ENCODE data around the gene RANBP10.

The RANBP10 gene

DNA sequence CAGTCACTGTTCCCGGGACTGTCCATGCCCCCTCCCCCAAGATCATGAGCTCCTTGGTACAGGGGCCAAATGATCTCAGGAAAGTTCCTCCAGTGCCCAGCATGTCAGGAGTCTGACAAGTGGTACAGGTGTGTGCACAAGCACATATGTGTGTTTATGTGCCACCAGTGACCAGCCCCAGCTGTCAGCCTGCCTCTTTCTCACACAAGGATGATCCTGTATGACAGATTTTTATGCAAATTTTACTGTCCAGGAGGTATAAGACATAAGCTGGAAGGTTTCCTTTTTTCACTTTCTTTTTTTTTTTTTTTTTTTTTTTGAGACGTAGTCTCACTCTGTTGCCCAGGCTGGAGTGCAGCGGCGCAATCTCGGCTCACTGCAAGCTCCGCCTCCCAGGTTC is 55.9 kb downstream of the RANBP10 start:
- ChIA-PET CTCF (interaction anchor here (1.0 kb wide), 1 partner anchor 38 kb away, joined by 3 read pairs; no protein-coding TSS in a partner anchor), POLR2A (interaction anchor here (0.6 kb wide), 1 partner anchor 727 kb away, joined by 6 read pairs; no protein-coding TSS in a partner anchor)
- Histone ChIP-seq H3K36me3 (ENCODE audit: control insufficient read depth in 4 of 4, insufficient read depth in 4 of 4, low read length in 3 of 4) (peaks cover 0 to 12% (median 3%) of the 10 kb centered on the region in 4 experiments), H3K9me3 (ENCODE audit: control extremely low read depth in 1 of 5, control insufficient read depth in 4 of 5, insufficient read depth in 2 of 5, low read depth in 1 of 5, low read length in 4 of 5) (no peaks in the 10 kb centered on the region), H3K4me1 (ENCODE audit: control extremely low read depth in 1 of 4, control insufficient read depth in 4 of 4, insufficient read depth in 4 of 4, low read length in 3 of 4) (no peaks in the 10 kb centered on the region), H3K27me3 (replicated peaks in 2 of 5; ENCODE audit: control insufficient read depth in 4 of 5, insufficient read depth in 5 of 5, low read length in 4 of 5) (no peaks in the 10 kb centered on the region), H3K4me3 (ENCODE audit: control insufficient read depth in 1 of 7, extremely low read depth in 1 of 7, insufficient read depth in 4 of 7, low read depth in 2 of 7, low read length in 6 of 7) (no peak overlapping the region), H3K27ac (ENCODE audit: insufficient read depth in 1 of 2, low read depth in 1 of 2, low read length in 2 of 2, poor library complexity in 1 of 2, severe bottlenecking in 2 of 2) (no peak overlapping the region)
- WGBS (ENCODE audit: insufficient coverage): 100% methylated on average over 1 of the region's 6 CpGs
- DNase-seq: no peak

DNA sequence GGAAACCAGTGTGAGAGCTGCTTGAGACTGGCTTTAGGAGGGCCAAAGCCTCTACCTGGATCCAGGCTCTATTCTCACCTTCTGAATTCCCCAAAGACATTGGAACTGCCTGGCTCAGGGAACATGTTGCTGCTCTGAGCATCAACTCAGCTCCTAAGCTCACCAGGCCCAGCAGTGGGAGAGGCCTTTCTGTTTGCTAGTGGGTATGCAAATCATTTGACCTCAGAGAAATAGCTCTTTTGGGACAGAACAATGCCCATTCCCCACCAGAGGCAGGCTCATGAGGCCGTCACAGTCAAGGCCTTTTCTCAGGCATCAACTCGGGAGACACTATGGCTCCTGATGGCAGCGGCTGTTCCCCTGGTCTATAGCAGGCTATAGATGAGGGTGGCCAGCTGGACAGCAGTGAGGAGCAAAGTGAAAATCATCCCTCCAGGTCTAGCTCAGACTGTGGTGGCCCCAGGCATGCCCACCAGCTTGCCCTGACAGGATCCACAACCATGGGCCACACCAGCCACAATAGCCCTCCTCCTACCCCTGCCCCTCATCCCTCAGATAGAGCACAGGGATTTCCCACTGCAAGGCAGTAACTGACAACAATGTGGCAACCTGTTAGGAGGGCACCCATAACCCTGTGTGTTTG is 56.8 kb downstream of the RANBP10 start:
- CTCF ChIA-PET: interaction anchor here (0.6 to 3.3 kb wide), 6 partner anchors 9 to 116 kb away, joined by 3 to 11 read pairs (median 3); no protein-coding TSS in a partner anchor
- H3K4me3 ChIP-seq (ENCODE audit: control insufficient read depth in 1 of 7, extremely low read depth in 1 of 7, insufficient read depth in 4 of 7, low read depth in 2 of 7, low read length in 6 of 7): no peak overlapping the region
- DNase-seq: no peak
- 100% methylated on average over 1 of the region's 3 CpGs for WGBS (ENCODE audit: insufficient coverage)
- H3K27me3 ChIP-seq (replicated peaks in 2 of 5; ENCODE audit: control insufficient read depth in 4 of 5, insufficient read depth in 5 of 5, low read length in 4 of 5): no peaks in the 10 kb centered on the region
- POLR2A ChIA-PET: no interaction called here
- peaks cover 0 to 12% (median 4%) of the 10 kb centered on the region in 4 experiments for H3K36me3 ChIP-seq (ENCODE audit: control insufficient read depth in 4 of 4, insufficient read depth in 4 of 4, low read length in 3 of 4)
- H3K9me3 ChIP-seq (ENCODE audit: control extremely low read depth in 1 of 5, control insufficient read depth in 4 of 5, insufficient read depth in 2 of 5, low read depth in 1 of 5, low read length in 4 of 5): no peaks in the 10 kb centered on the region
- H3K4me1 ChIP-seq (ENCODE audit: control extremely low read depth in 1 of 4, control insufficient read depth in 4 of 4, insufficient read depth in 4 of 4, low read length in 3 of 4): no peaks in the 10 kb centered on the region
- H3K27ac ChIP-seq (ENCODE audit: insufficient read depth in 1 of 2, low read depth in 1 of 2, low read length in 2 of 2, poor library complexity in 1 of 2, severe bottlenecking in 2 of 2): no peak overlapping the region

DNA sequence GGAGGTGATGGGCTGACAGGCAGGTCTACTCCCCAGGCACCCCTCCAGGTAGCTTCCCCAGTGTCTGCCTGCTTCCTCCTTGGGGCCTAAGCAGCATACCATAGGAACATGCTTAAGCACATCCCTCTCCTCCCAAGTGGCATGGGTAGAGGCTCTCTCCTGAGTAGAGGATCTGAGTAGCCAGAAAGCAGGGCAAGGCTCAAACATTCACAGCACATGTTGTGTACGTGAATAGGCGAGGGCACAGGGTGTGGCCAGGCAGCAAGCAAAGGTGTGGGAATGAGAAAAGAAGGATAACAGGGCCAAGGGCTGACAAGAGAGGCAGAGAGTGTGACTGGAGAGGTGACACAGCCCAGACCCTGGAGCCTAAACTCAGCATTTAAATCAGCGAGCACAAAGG is 57.5 kb downstream of the RANBP10 start:
- no peak overlapping the region for H3K27ac ChIP-seq (ENCODE audit: insufficient read depth in 1 of 2, low read depth in 1 of 2, low read length in 2 of 2, poor library complexity in 1 of 2, severe bottlenecking in 2 of 2)
- H3K36me3 ChIP-seq (ENCODE audit: control insufficient read depth in 4 of 4, insufficient read depth in 4 of 4, low read length in 3 of 4): peaks cover 4 to 17% (median 7%) of the 10 kb centered on the region in 4 experiments
- POLR2A ChIA-PET: no interaction called here
- H3K9me3 ChIP-seq (ENCODE audit: control extremely low read depth in 1 of 5, control insufficient read depth in 4 of 5, insufficient read depth in 2 of 5, low read depth in 1 of 5, low read length in 4 of 5): no peaks in the 10 kb centered on the region
- DNase-seq: no peak
- no peaks in the 10 kb centered on the region for H3K4me1 ChIP-seq (ENCODE audit: control extremely low read depth in 1 of 4, control insufficient read depth in 4 of 4, insufficient read depth in 4 of 4, low read length in 3 of 4)
- CTCF ChIA-PET: interaction anchor here (0.8 to 3.3 kb wide), 3 partner anchors 10 to 59 kb away, joined by 3 to 11 read pairs (median 4); no protein-coding TSS in a partner anchor
- no peak overlapping the region for H3K4me3 ChIP-seq (ENCODE audit: control insufficient read depth in 1 of 7, extremely low read depth in 1 of 7, insufficient read depth in 4 of 7, low read depth in 2 of 7, low read length in 6 of 7)
- WGBS (ENCODE audit: insufficient coverage): 90% methylated on average over 3 of the region's 3 CpGs
- no peaks in the 10 kb centered on the region for H3K27me3 ChIP-seq (replicated peaks in 2 of 5; ENCODE audit: control insufficient read depth in 4 of 5, insufficient read depth in 5 of 5, low read length in 4 of 5)

DNA sequence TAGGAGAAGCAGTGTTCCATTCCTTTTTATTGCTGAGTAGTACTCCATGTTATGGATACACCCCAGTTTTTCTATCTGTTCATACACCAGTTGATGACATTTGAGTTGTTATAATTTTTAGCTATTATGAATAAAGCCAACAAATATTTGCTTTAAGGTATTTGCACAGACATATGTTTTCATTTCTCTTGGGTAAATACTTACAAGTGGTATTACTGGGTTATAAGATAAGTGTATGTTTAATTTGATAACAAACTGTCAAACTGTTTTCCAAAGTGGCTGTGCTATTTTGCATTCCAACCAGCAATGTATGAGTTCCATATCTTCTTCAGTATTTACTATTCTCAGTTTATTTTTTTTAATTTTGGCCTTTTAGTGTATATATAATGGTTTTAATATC is 59.5 kb downstream of the RANBP10 start:
- POLR2A ChIA-PET: no interaction called here
- CTCF ChIA-PET: interaction anchor here (3.3 kb wide), 1 partner anchor 12 kb away, joined by 11 read pairs; no protein-coding TSS in a partner anchor
- H3K4me3 ChIP-seq (ENCODE audit: control insufficient read depth in 1 of 7, extremely low read depth in 1 of 7, insufficient read depth in 4 of 7, low read depth in 2 of 7, low read length in 6 of 7): no peak overlapping the region

DNA sequence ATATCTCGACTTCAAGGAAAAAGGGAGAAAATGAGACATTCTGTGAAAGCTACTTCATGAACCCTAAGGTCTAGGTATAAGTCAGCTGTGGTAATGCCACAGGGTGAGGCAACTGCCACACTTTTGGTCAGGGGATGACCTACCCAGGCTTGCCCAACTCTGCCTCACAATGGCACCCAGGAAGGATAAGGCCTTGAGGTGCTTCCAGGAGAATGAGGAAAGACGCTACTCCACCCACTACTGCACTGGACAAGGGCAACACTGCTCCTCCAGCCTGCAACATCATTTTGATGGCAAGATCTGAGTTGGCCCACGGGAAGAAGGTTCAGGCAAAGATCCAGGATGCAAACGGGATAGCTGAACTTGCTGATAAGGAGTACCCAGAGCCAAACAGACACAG is 65.2 kb downstream of the RANBP10 start:
- H3K4me3 ChIP-seq (ENCODE audit: control insufficient read depth in 1 of 7, extremely low read depth in 1 of 7, insufficient read depth in 4 of 7, low read depth in 2 of 7, low read length in 6 of 7): no peak overlapping the region
- no peaks in the 10 kb centered on the region for H3K27me3 ChIP-seq (replicated peaks in 2 of 5; ENCODE audit: control insufficient read depth in 4 of 5, insufficient read depth in 5 of 5, low read length in 4 of 5)
- ChIA-PET CTCF (interaction anchor here (1.1 kb wide), 1 partner anchor 75 kb away, joined by 5 read pairs; no protein-coding TSS in a partner anchor), POLR2A (no interaction called here)
- no peaks in the 10 kb centered on the region for H3K4me1 ChIP-seq (ENCODE audit: control extremely low read depth in 1 of 4, control insufficient read depth in 4 of 4, insufficient read depth in 4 of 4, low read length in 3 of 4)
- no peaks in the 10 kb centered on the region for H3K9me3 ChIP-seq (ENCODE audit: control extremely low read depth in 1 of 5, control insufficient read depth in 4 of 5, insufficient read depth in 2 of 5, low read depth in 1 of 5, low read length in 4 of 5)
- DNase-seq: no peak
- WGBS (ENCODE audit: insufficient coverage): 91% methylated on average over 3 of the region's 4 CpGs
- peaks cover 11 to 51% (median 41%) of the 10 kb centered on the region in 4 experiments for H3K36me3 ChIP-seq (ENCODE audit: control insufficient read depth in 4 of 4, insufficient read depth in 4 of 4, low read length in 3 of 4)
- no peak overlapping the region for H3K27ac ChIP-seq (ENCODE audit: insufficient read depth in 1 of 2, low read depth in 1 of 2, low read length in 2 of 2, poor library complexity in 1 of 2, severe bottlenecking in 2 of 2)

More for the DNA sequence above, 59.5 kb downstream of the RANBP10 start:
- Histone ChIP-seq H3K9me3 (ENCODE audit: control extremely low read depth in 1 of 5, control insufficient read depth in 4 of 5, insufficient read depth in 2 of 5, low read depth in 1 of 5, low read length in 4 of 5) (no peaks in the 10 kb centered on the region), H3K36me3 (ENCODE audit: control insufficient read depth in 4 of 4, insufficient read depth in 4 of 4, low read length in 3 of 4) (peaks cover 4 to 29% (median 23%) of the 10 kb centered on the region in 4 experiments), H3K27me3 (replicated peaks in 2 of 5; ENCODE audit: control insufficient read depth in 4 of 5, insufficient read depth in 5 of 5, low read length in 4 of 5) (no peaks in the 10 kb centered on the region), H3K27ac (ENCODE audit: insufficient read depth in 1 of 2, low read depth in 1 of 2, low read length in 2 of 2, poor library complexity in 1 of 2, severe bottlenecking in 2 of 2) (no peak overlapping the region), H3K4me1 (ENCODE audit: control extremely low read depth in 1 of 4, control insufficient read depth in 4 of 4, insufficient read depth in 4 of 4, low read length in 3 of 4) (no peaks in the 10 kb centered on the region)
- DNase-seq: peak in 1 of 3 donors; percentile 15

DNA sequence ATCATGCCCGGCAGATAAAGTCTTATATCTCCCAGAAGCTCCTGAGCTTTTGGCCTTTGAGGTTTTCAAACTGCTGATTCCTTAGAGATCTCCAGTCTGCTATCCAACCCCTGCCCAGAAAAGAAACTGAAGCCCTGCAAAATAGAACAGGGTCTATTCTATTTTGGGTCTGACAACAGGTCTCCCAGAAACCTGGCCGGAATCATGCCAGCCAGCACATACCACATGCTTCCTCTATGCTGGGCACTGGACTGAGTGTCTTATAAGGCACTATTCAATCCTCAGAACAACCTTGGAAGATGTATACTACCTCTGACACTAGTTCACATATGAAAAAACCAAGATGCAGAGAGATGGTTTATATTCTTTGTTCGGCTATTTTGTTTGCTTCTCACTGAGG is 66.0 kb downstream of the RANBP10 start:
- DNase-seq: no peak
- Histone ChIP-seq H3K36me3 (ENCODE audit: control insufficient read depth in 4 of 4, insufficient read depth in 4 of 4, low read length in 3 of 4) (peaks cover 11 to 54% (median 42%) of the 10 kb centered on the region in 4 experiments), H3K27me3 (replicated peaks in 2 of 5; ENCODE audit: control insufficient read depth in 4 of 5, insufficient read depth in 5 of 5, low read length in 4 of 5) (no peaks in the 10 kb centered on the region), H3K4me1 (ENCODE audit: control extremely low read depth in 1 of 4, control insufficient read depth in 4 of 4, insufficient read depth in 4 of 4, low read length in 3 of 4) (no peaks in the 10 kb centered on the region), H3K27ac (ENCODE audit: insufficient read depth in 1 of 2, low read depth in 1 of 2, low read length in 2 of 2, poor library complexity in 1 of 2, severe bottlenecking in 2 of 2) (no peak overlapping the region), H3K9me3 (ENCODE audit: control extremely low read depth in 1 of 5, control insufficient read depth in 4 of 5, insufficient read depth in 2 of 5, low read depth in 1 of 5, low read length in 4 of 5) (no peaks in the 10 kb centered on the region), H3K4me3 (ENCODE audit: control insufficient read depth in 1 of 7, extremely low read depth in 1 of 7, insufficient read depth in 4 of 7, low read depth in 2 of 7, low read length in 6 of 7) (no peak overlapping the region)
- CTCF ChIA-PET: interaction anchor here (1.1 kb wide), 1 partner anchor 43 kb away, joined by 3 read pairs; no protein-coding TSS in a partner anchor
- WGBS (ENCODE audit: insufficient coverage): 94% methylated on average over 3 of the region's 3 CpGs
- POLR2A ChIA-PET: no interaction called here

DNA sequence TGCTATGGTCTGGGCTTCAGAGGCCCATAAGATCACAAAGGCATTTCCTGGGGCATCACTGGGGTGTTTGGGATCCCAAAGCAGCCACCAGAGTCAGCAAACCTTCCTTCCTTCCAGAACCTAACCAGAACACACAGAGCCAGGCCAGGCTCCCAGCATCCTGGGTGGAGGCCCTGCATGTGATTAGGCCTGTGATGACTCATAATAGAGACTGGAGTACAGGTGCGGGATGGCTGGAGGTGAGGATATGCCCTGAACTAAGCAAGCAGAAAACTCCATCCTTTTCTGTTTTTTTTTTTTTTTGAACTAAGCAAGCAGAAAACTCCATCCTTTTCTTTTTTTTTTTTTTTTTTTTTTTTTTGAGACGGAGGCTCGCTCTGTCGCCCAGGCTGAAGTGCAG is 69.5 kb downstream of the RANBP10 start:
- Histone ChIP-seq H3K9me3 (ENCODE audit: control extremely low read depth in 1 of 5, control insufficient read depth in 4 of 5, insufficient read depth in 2 of 5, low read depth in 1 of 5, low read length in 4 of 5) (no peaks in the 10 kb centered on the region), H3K4me3 (ENCODE audit: control insufficient read depth in 1 of 7, extremely low read depth in 1 of 7, insufficient read depth in 4 of 7, low read depth in 2 of 7, low read length in 6 of 7) (no peak overlapping the region), H3K27ac (ENCODE audit: insufficient read depth in 1 of 2, low read depth in 1 of 2, low read length in 2 of 2, poor library complexity in 1 of 2, severe bottlenecking in 2 of 2) (no peak overlapping the region), H3K36me3 (ENCODE audit: control insufficient read depth in 4 of 4, insufficient read depth in 4 of 4, low read length in 3 of 4) (peaks cover 7 to 46% (median 39%) of the 10 kb centered on the region in 4 experiments), H3K4me1 (ENCODE audit: control extremely low read depth in 1 of 4, control insufficient read depth in 4 of 4, insufficient read depth in 4 of 4, low read length in 3 of 4) (no peaks in the 10 kb centered on the region), H3K27me3 (replicated peaks in 2 of 5; ENCODE audit: control insufficient read depth in 4 of 5, insufficient read depth in 5 of 5, low read length in 4 of 5) (no peaks in the 10 kb centered on the region)
- POLR2A ChIA-PET: interaction anchor here (0.6 kb wide), 1 partner anchor 371 kb away, joined by 3 read pairs; no protein-coding TSS in a partner anchor
- CTCF ChIA-PET: no interaction called here
- DNase-seq: no peak
- 80% methylated on average over 2 of the region's 4 CpGs for WGBS (ENCODE audit: insufficient coverage)

Data from common myeloid progenitor, CD34-positive (primary cell).